Left renal pelvis (tissue), 4 donors: Measurements from ENCODE around the gene HAP1. TPM values are rescaled to one million over a fixed set of nuclear protein-coding genes. Genes with fewer than 3 reads are reported as not detected.

ENCODE experiments used
- DNase-seq, 4 donors: peaks; one replicate each; pipeline ENCODE4 v3.0.0-alpha.2; 2013; ENCODE audit warnings: low read depth in 4 of 4, low spot score in 3 of 4
- polyA plus RNA-seq, 4 donors: library from polyadenylated mRNA; unstranded; fragments of 120-200 nt; gene quantifications; one replicate each; pipeline ENCODE4 v1.2.1, GENCODE V29; 2013; ENCODE audit not compliant: insufficient read length in 4 of 4

Gene HAP1
- polyA plus RNA-seq, 4 donors, result 0.69 to 1.5 (median 0.92) TPM

- no peak for DNase-seq
Observed at GRCh38 chr17:41766135-41766534, 31.7 kb upstream of the HAP1 start.

DNA sequence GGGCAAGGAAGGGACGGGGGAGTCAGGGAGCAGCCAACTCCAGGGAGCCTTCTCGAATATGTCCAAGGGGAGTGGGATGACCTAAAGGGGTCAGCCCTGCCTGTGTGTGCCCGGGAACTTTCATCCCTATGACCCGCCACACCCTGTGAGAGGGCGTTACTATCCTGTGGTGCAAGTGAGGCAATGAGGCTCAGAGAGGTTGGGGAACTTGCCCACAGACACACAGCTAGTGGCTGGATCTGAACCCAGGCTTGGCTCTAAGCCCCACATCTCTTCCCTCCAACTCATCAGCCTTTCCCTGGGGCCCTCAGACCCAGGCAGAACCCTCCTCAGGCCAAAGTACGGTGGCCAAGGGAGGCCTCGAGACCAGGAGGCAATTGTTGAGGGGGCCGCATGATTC, 28.9 kb upstream of the HAP1 start:
- DNase-seq, result no peak

- DNase-seq, result no peak
Observed at GRCh38 chr17:41762841-41763240, 28.4 kb upstream of the HAP1 start.

GRCh38 chr17:41762391-41762790, 27.9 kb upstream of the HAP1 start:
- no peak for DNase-seq

DNA sequence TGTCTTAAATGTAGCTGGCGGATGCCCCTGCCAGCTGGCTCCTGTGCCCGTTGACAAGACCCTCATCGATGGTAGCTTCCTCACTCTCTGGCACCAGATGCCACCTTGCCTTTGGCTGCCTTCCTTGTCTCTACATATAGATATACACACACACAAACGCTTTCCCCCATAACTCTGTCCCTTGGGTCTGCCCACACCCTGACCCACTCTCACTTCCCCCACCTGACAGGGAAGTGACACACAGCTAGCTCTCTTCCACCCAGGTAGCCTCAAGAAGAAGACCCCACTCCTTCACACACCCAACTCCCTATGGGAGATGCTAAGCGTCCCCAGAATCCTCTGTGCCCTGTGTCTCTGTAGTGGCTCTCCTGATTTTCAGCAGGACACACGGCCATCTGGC, 26.4 kb upstream of the HAP1 start:
- DNase-seq, result no peak

- DNase-seq, result no peak
Observed at GRCh38 chr17:41758601-41759000, 24.2 kb upstream of the HAP1 start.

- DNase-seq, result no peak
Observed at GRCh38 chr17:41754066-41754465, 19.6 kb upstream of the HAP1 start.

- no peak for DNase-seq
Observed at GRCh38 chr17:41751288-41751687, 16.8 kb upstream of the HAP1 start.

GRCh38 chr17:41750862-41751261, 16.4 kb upstream of the HAP1 start:
- no peak for DNase-seq

DNA sequence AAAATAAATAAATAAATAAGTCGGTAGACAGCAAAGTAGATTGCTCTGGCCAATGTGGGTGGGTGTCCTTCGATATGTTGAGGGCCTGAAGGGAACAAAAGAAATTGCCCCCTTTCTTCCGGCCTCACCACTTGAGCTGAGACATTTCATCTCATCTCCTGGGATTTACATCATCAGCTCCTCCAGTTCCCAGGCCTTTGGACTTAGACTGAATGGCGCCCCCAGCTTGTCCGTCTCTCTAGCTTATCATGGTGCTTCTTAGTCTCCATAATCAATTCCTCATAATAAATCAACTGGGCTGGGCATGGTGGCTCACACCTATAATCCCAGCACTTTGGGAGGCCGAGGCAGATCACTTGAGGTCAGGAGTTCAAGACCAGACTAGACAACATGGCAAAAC, 13.8 kb upstream of the HAP1 start:
- no peak for DNase-seq

- DNase-seq, result no peak
Observed at GRCh38 chr17:41741709-41742108, 7.3 kb upstream of the HAP1 start.

DNA sequence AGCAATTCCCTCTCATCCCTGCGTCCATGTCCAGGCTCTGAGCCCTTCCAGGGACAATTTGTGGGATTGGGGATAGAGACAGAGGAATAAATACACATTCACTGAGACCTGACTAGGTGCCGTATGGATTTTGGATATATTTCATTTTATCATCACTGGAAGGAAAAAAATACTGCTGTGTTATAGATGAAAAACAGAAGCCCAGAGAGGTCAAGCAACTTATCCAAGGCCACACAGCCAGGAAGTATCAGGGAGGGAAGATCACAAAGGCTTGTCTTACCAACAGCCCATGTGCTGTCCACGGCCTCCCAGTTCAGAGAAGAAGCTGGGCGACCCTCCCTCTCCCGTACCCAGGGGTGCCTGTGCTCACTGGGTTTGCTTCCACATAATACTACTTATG, 6.1 kb upstream of the HAP1 start:
- no peak for DNase-seq

DNA sequence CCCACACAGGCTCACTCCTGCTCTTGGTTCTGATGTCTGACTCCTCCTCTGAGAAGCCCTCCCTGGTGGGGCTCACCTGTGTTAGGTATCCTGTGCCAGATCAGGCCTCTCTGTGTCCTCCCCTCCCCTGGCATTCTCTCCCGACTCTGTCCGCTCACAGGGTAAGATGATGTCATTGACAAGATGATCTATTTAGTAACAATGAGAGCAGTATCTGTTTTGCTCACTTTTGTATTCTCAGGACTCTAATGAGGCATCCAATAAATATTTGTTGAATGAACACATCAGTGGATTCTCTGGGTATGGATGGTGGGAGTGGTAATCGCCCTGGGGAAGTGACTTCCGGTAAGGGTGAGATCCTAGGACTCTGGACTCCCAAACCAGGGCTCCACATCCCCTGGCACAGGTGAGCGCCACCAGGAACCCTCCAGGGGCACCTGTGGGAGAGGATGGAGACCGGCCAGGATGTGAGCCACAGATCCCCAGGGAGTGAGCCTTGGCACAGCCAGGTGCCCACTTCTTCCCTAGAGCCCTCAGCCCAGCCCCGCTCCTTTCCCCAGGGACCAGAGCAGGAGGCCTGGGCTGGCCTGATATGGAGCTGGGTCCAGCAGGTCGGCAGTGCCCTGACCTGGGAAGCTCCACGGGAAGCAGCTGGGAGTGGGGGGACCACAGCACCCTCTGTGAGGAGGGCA, 5.4 kb upstream of the HAP1 start:
- no peak for DNase-seq

DNA sequence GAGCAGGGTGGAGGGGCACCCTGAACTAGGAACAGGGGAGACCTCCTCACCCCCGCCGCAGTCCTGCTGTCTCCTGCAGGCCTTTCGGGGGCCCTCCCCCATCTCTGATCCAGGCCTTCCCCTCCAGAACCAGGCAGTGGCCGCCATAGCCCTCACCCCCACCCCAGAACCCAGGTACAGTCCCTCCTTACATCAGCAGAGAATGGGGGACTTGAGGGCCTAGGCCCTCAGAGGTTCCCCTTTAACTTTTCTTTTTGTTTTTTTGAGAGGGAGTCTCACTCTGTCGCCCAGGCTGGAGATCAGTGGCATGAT, 4.3 kb upstream of the HAP1 start:
- DNase-seq, result no peak

GRCh38 chr17:41738077-41738800, 3.8 kb upstream of the HAP1 start:
- peak; percentile 54 to 73 (median 65) for DNase-seq

GRCh38 chr17:41737680-41738023, 3.2 kb upstream of the HAP1 start:
- DNase-seq, result no peak

DNA sequence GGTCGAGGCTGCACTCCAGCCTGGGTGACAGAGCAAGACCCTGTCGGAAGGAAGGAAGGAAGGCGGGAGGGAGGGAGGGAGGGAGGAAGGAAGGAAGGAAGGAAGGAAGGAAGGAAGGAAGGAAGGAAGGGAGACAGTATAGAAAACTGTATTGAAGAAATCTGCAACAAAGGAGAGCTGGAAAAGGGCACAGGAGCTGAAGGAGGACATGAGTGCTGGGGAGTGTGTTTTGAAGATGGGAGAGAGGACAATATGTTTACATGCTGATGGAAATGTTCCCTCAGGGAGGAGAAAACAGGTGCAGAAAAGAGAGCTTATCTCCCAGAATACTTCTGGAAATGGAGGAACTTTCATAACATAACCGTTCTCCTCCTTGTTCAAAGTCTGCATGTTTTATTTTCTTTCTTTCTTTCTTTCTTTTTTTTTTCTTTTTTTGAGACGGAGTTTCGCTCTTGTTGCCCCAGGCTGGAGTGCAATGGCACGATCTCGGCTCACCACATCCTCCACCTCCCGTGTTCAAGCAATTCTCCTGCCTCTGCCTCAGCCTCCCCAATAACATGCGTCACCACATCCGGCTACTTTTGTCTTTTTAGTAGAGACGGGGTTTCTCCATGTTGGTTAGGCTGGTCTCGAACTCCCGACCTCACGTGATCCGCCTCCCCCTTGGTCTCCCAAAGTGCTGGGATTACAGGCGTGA, 2.7 kb upstream of the HAP1 start:
- DNase-seq, result no peak

DNA sequence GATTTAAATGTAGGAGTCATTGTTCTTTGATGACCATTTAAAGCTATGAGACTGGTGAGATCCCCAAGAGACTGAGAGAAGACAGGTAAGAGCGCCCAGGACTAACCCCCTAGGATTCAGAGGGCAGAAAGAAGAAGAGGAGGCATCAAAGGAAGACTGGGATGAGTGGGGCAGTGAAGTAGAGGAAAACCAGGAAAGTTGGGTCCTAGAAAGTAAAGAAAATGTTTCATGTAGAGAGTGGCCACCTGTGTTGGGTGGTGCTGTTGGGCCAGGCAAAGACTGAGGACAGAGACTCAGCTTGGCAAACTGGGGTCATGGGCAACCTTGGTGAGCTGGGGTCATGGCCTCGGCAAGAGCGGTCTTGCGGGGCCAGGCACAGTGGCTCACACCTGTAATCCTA, 1.3 kb upstream of the HAP1 start:
- no peak for DNase-seq

DNA sequence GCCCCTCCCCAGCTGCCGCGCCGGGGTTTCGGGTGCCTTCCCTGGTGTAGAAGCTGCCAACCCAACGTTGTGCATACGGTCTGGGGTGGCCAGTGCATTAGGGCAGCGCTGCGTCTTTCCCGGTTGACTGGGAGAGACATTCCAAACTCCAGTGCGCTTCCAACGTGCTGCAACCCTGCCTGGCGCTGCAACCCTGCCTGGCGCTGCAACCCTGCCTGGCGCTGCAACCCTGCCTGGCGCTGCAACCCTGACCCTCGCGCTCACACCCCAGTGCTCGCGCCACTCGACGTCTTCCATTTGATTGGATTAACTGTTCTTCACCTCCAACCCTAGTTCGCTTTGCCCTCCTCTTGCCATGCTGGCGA, 488 bp upstream of the HAP1 start:
- no peak for DNase-seq

DNA sequence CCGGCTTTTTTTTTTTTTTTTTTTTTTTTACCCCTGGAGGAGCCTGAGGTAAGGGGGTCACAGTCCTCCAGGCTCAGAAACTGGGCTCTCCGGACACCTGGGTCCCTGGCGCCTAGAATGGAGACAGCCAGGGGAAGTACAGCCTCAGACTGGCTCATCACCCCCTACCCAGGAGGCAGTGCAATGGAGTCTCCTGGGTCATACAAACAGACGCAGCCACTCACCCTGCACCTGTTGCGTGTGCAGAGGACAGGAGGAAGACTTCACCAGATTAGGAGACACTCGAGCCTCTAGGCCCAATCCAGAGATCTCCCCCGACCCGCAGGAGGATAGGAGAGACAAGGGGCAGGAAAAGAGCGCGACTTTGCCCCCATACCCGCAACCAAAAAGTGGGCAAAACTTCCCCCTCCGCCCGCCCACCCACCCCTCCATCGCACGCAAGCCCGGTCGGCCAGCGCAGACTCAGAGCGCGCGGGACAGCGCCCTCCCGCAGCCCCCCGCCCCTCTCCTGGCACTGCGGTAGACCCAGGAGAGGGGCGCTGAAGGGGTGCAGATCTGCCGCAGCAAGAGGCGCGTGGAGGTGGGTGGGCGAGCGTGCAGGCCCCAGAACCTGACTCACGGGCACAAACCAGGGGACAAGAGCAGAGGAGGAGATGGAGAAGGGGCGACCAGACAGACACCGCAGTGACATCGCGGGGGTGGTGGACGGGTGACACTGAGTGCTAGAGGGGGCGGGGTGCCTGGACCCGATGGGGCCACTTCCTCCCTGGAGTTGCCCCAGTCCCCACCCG, 900 bp downstream of the HAP1 start:
- DNase-seq, result no peak

- DNase-seq, result no peak
Observed at GRCh38 chr17:41731836-41732235, 2.6 kb downstream of the HAP1 start.
